HepG2 (cell line): ENCODE results near the gene ZNF684. TPM values are rescaled to one million over a fixed set of nuclear protein-coding genes. Genes with fewer than 3 reads are reported as not detected.
A peak's percentile ranks its signal among the peaks of the same experiment; 100 is the strongest.

Source experiments
- AGO2 ChIP-seq: fragments of 200-400 bp; formaldehyde crosslinking; optimal IDR thresholded peaks from 2 replicates; pipeline ENCODE3; 2017; ENCODE audit warnings: mild to moderate bottlenecking, low read depth, low read length, moderate library complexity
- ARID5B ChIP-seq: IDR thresholded peaks from 2 replicates; pipeline ENCODE4 v1.4.0; 2020; ENCODE audit warnings: mild to moderate bottlenecking, missing genetic modification reagents
- EHMT2 ChIP-seq: fragments of 200-600 bp; sonication (generic); IDR thresholded peaks from 2 replicates; pipeline ENCODE4 v1.7.0; 2017; ENCODE audit warnings: antibody characterized with exemption, low read depth, low read length, borderline replicate concordance
- ERF ChIP-seq: IDR thresholded peaks from 2 replicates; pipeline ENCODE4 v1.6.1; 2018; ENCODE audit warnings: missing biosample characterization, missing genetic modification reagents
- FIP1L1 ChIP-seq: fragments of 200-400 bp; formaldehyde crosslinking; IDR thresholded peaks from 2 replicates; pipeline ENCODE4 v1.6.1; 2018; ENCODE audit warnings: low read depth, mild to moderate bottlenecking, low read length, moderate library complexity, borderline replicate concordance; ENCODE audit not compliant: insufficient read depth
- NBN ChIP-seq: fragments of 450-650 bp; conservative IDR thresholded peaks from 2 replicates; pipeline ENCODE4 v1.6.1; 2017
- NR2C2 ChIP-seq: sonication (generic); formaldehyde crosslinking; IDR thresholded peaks from 2 replicates; pipeline ENCODE4 v1.4.0; 2020; ENCODE audit warnings: missing genetic modification reagents, mild to moderate bottlenecking, moderate library complexity, borderline replicate concordance
- PRPF4 ChIP-seq: fragments of 200-400 bp; formaldehyde crosslinking; IDR thresholded peaks from 2 replicates; pipeline ENCODE4 v1.6.1; 2016; ENCODE audit warnings: low read length, low read depth; ENCODE audit not compliant: poor library complexity, severe bottlenecking
- RFXANK ChIP-seq: IDR thresholded peaks from 2 replicates; pipeline ENCODE4 v1.6.1; 2016
- SALL1 ChIP-seq: sonication (generic); formaldehyde crosslinking; IDR thresholded peaks from 2 replicates; pipeline ENCODE4 v1.8.0; 2022; ENCODE audit warnings: mild to moderate bottlenecking, missing genetic modification reagents
- SIN3A ChIP-seq: IDR thresholded peaks from 2 replicates; pipeline ENCODE4 v1.6.1; 2011; ENCODE audit warnings: low read depth, mild to moderate bottlenecking, control low read depth, low read length, borderline replicate concordance
- SOX13 ChIP-seq, 3 experiments: fragments of 450-650 bp in 1 of 3; sonication (generic) in 1 of 3; formaldehyde crosslinking in 1 of 3; IDR thresholded peaks in 2 of 3; conservative IDR thresholded peaks in 1 of 3; 2 replicates each; pipeline versions ENCODE4 v1.5.0 to v1.6.1; 2016 to 2020; ENCODE audit warnings: antibody characterized with exemption in 1 of 3, mild to moderate bottlenecking in 1 of 3, missing compliant biosample characterization in 1 of 3, missing genetic modification reagents in 1 of 3, moderate library complexity in 1 of 3
- TMF1 ChIP-seq: sonication (generic); formaldehyde crosslinking; IDR thresholded peaks from 2 replicates; pipeline ENCODE4 v1.8.1; 2022; ENCODE audit warnings: low read depth, missing genetic modification reagents
- TOE1 ChIP-seq: sonication (generic); formaldehyde crosslinking; IDR thresholded peaks from 2 replicates; pipeline ENCODE4 v1.4.0; 2020; ENCODE audit warnings: mild to moderate bottlenecking, missing genetic modification reagents
- TRAFD1 ChIP-seq: sonication (generic); formaldehyde crosslinking; IDR thresholded peaks from 2 replicates; pipeline ENCODE4 v1.5.1; 2020; ENCODE audit warnings: missing genetic modification reagents, mild to moderate bottlenecking, borderline replicate concordance
- ZFP36L2 ChIP-seq: sonication (generic); formaldehyde crosslinking; IDR thresholded peaks from 2 replicates; pipeline ENCODE4 v1.4.0; 2020; ENCODE audit warnings: missing genetic modification reagents
- ZNF275 ChIP-seq: sonication (generic); formaldehyde crosslinking; IDR thresholded peaks from 2 replicates; pipeline ENCODE4 v1.8.0; 2022; ENCODE audit warnings: missing genetic modification reagents, mild to moderate bottlenecking, inconsistent platforms, borderline replicate concordance
- ZNF788 ChIP-seq: sonication (generic); formaldehyde crosslinking; IDR thresholded peaks from 2 replicates; pipeline ENCODE4 v1.5.0; 2020; ENCODE audit warnings: mild to moderate bottlenecking, missing genetic modification reagents, borderline replicate concordance
- ZSCAN21 ChIP-seq: sonication (generic); formaldehyde crosslinking; IDR thresholded peaks from 2 replicates; pipeline ENCODE4 v1.8.0; 2022; ENCODE audit warnings: mild to moderate bottlenecking, missing genetic modification reagents, moderate library complexity, borderline replicate concordance
- ZUFSP ChIP-seq: sonication (generic); formaldehyde crosslinking; IDR thresholded peaks from 2 replicates; pipeline ENCODE4 v1.9.0; 2021; ENCODE audit warnings: missing genetic modification reagents, mild to moderate bottlenecking, borderline replicate concordance
- polyA plus RNA-seq, 8 experiments: library from polyadenylated mRNA; depleted of rRNA in 3 of 8; stranded (reverse) in 7 of 8; unstranded in 1 of 8; fragments of >200 nt; fragmentation: Illumina TruSeq in 4 of 8; extraction: Trizol in 4 of 8; gene quantifications; 2 replicates each; pipeline versions ENCODE4 v1.2.1 to v1.2.3, GENCODE V29; 2011 to 2016; ENCODE audit warnings: low read depth in 4 of 8, missing spikeins in 1 of 8, mixed read lengths in 1 of 8; ENCODE audit not compliant: insufficient read depth in 1 of 8
- total RNA-seq, 5 experiments: library from RNA; depleted of rRNA; stranded (reverse); fragments of >200 nt; fragmentation: Illumina TruSeq; extraction: Trizol; gene quantifications; 2 replicates each; pipeline ENCODE4 v1.2.3, GENCODE V29; 2016; ENCODE audit warnings: low read depth in 1 of 5

The ZNF684 gene
- total and polyA plus RNA-seq, 2 of the 13 experiments (the other 11 are each of a cell fraction or from before 2014, with no cell fraction given) = 6.5 to 15.2 TPM

- peak; percentile 38; the same call in 1 of the 2 replicates for TF ChIP-seq ARID5B (CRISPR knock-in tag)
- no peak; the same call in 1 of the 2 replicates for TF ChIP-seq ZSCAN21 (CRISPR knock-in tag)
- peak; percentile 87 for TF ChIP-seq ERF (CRISPR knock-in tag)
- TF ChIP-seq TRAFD1 (CRISPR knock-in tag) = no peak
- TF ChIP-seq SALL1 (CRISPR knock-in tag) = peak; percentile 69; the same call in 1 of the 2 replicates
- TF ChIP-seq ZNF275 (CRISPR knock-in tag) = no peak
- TF ChIP-seq SOX13 (IDR thresholded peaks at IDR 0.05) = no peak
- TF ChIP-seq SOX13 (CRISPR knock-in tag; conservative IDR thresholded peaks at IDR 0.05 in 1 of 2, IDR thresholded peaks at IDR 0.05 in 1 of 2) = no peak; a peak in 1 of 4 replicates
- TF ChIP-seq FIP1L1 = no peak
- no peak for TF ChIP-seq TOE1 (CRISPR knock-in tag)
- TF ChIP-seq SIN3A = peak; percentile 94
- no peak for TF ChIP-seq ZUFSP (CRISPR knock-in tag)
- no peak for TF ChIP-seq PRPF4
- 0 out of 2 replicates have a peak, but pooled peaks have one; percentile 42 for TF ChIP-seq TMF1 (CRISPR knock-in tag)
- TF ChIP-seq ZNF788 (CRISPR knock-in tag) = peak; percentile 79; the same call in 1 of the 2 replicates
- TF ChIP-seq NBN = no peak
- 0 out of 2 replicates have a peak, but pooled peaks have one; percentile 21 for TF ChIP-seq NR2C2 (CRISPR knock-in tag)
- no peak for TF ChIP-seq ZFP36L2
- no peak for TF ChIP-seq AGO2
- TF ChIP-seq EHMT2 = no peak
- 0 out of 2 replicates have a peak, but pooled peaks have one; percentile 1 for TF ChIP-seq RFXANK (CRISPR knock-in tag)
These were observed at the start of gene ZNF684 (continued) for GRCh38 chr1:40531381-40532061.
